A549 treated with RU486 at 1 μM for 4 hours (cell line): ENCODE measurements around the gene MDC1. TPM values are rescaled to one million over a fixed set of nuclear protein-coding genes. Genes with fewer than 3 reads are reported as not detected.

Experiments
- total RNA-seq: library from RNA; stranded (reverse); fragments of 200-300 nt; extraction: Qiagen RNA extraction; gene quantifications from 5 replicates; pipeline ENCODE4 v1.2.3, GENCODE V29; 2022; ENCODE audit warnings: low read depth

The MDC1 gene, protein sequence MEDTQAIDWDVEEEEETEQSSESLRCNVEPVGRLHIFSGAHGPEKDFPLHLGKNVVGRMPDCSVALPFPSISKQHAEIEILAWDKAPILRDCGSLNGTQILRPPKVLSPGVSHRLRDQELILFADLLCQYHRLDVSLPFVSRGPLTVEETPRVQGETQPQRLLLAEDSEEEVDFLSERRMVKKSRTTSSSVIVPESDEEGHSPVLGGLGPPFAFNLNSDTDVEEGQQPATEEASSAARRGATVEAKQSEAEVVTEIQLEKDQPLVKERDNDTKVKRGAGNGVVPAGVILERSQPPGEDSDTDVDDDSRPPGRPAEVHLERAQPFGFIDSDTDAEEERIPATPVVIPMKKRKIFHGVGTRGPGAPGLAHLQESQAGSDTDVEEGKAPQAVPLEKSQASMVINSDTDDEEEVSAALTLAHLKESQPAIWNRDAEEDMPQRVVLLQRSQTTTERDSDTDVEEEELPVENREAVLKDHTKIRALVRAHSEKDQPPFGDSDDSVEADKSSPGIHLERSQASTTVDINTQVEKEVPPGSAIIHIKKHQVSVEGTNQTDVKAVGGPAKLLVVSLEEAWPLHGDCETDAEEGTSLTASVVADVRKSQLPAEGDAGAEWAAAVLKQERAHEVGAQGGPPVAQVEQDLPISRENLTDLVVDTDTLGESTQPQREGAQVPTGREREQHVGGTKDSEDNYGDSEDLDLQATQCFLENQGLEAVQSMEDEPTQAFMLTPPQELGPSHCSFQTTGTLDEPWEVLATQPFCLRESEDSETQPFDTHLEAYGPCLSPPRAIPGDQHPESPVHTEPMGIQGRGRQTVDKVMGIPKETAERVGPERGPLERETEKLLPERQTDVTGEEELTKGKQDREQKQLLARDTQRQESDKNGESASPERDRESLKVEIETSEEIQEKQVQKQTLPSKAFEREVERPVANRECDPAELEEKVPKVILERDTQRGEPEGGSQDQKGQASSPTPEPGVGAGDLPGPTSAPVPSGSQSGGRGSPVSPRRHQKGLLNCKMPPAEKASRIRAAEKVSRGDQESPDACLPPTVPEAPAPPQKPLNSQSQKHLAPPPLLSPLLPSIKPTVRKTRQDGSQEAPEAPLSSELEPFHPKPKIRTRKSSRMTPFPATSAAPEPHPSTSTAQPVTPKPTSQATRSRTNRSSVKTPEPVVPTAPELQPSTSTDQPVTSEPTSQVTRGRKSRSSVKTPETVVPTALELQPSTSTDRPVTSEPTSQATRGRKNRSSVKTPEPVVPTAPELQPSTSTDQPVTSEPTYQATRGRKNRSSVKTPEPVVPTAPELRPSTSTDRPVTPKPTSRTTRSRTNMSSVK (N-terminal part only)
- 14.2 to 22.0 TPM (median 16.7 TPM) in 5 replicates for total RNA-seq

DNA sequence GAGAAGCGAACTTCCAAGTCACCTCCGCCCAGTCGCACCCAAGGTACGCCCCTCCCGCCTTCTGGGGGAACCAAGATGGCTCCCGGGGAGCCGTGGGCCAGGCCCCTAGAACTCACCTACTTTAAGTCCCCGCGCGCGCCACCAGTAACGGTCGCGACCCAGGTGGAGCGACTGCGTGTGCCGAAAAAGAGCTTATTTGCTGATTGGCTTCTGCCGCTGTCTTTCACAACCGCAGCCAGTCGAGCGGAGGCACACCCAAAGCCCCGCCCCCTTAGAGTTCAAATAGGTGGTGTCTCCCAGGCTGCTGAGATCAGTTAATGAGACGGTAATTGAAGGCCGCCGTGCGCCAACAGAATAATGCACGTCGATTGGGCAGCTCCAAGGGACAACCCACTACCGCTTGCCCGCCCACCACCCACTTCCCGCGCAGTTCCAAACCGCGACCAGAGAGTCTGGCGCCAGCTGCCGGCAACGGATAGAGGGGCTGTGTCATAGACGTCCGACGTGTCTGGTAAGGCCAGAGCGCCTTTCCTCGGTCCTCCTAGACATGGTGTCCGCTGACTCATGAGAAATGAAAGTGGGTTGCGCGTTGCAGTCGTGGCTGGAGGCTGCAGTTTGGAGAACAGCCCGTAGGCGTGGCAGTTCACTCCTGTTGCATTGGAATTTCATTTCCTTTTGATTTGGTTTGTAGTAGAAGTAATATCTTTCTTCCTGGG, at the start of gene MDC1:
TSS of gene MDC1 (minus strand) at position 153 of the 716 bp plus-strand sequence. CDS start 2,106 bp downstream, outside the sequence.

DNA sequence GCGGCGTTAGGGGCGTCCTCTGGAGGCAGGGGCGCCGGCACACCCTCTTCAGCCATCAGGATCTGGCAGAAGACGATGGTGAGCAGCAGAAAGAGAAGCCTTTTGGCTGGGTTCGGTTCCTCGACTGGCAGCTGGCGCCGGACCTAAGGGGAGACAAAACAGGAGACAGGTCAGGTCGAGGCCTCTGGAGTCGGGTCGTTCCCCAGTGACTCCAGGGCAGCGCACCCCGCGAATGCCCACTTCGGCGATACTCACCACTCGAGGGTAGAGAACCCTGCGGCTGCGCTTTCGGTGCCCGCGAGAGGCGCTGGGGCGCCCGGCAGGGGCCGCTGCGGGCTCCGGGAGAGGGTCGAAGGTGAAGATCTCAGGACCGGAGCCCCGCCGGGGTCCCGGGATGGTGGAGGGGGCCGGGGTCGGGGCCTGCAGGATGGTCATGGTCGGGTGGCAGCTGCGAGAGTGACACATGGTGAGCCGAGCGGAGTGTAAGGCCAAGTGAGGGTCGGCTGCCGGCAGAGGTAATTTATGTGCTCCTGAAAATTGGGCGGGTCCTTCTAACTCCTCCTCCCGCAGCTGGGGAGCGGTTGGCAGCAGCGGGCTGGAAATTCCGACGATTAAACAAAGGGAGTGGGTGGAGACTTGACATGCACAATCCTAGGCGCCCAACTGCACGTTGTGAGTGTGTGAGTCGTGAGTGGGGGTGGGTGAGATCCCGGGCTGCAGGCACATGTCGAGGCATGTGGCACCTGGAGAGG, 27.1 kb upstream of the MDC1 start, which contains the start of gene IER3:
TSS of gene IER3 (minus strand) at position 494 of the 752 bp plus-strand sequence. CDS start at position 465, 29 bp downstream.

DNA sequence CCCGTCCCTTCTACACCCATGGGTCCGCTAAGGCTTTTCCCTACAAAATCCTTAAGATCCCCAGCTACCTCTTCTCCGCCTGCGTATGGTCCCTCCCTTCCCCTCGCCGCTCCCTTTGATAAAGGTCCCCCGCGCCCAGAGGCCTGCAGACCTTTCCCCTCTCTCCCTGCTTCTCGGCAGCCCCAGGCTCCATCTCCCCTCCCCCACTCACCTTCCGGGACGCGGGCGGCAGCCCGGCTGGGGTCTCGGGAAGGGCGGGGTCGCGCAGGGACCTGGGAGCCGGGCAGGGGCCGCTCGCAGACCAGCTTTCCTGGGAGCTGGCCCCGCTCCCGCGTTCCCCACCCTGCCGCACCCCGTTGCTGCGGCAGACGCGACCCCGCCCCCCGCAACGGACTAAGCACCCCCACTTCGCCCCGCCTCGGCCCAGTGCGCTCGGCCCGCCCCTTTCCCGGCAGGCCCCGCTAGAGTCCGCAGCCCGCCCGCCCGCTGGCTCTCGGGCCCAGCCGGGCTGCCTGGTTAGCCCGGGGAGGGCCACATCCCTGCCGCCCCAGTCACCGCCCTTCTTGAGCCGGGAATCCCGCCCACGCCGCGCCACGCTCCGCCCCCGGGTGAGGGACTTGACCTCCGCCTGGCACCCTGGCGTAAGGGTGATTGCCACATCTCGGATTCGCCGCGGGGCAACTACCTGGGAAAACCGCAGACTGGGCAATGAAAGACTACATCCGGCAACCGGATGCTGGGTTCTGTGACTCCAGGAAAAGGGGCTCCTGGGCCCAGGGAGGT, 25.4 kb upstream of the MDC1 start, which contains the start of gene FLOT1:
TSS of gene FLOT1 (minus strand) at position 372 of the 783 bp plus-strand sequence. CDS start 498 bp downstream, outside the sequence.

DNA sequence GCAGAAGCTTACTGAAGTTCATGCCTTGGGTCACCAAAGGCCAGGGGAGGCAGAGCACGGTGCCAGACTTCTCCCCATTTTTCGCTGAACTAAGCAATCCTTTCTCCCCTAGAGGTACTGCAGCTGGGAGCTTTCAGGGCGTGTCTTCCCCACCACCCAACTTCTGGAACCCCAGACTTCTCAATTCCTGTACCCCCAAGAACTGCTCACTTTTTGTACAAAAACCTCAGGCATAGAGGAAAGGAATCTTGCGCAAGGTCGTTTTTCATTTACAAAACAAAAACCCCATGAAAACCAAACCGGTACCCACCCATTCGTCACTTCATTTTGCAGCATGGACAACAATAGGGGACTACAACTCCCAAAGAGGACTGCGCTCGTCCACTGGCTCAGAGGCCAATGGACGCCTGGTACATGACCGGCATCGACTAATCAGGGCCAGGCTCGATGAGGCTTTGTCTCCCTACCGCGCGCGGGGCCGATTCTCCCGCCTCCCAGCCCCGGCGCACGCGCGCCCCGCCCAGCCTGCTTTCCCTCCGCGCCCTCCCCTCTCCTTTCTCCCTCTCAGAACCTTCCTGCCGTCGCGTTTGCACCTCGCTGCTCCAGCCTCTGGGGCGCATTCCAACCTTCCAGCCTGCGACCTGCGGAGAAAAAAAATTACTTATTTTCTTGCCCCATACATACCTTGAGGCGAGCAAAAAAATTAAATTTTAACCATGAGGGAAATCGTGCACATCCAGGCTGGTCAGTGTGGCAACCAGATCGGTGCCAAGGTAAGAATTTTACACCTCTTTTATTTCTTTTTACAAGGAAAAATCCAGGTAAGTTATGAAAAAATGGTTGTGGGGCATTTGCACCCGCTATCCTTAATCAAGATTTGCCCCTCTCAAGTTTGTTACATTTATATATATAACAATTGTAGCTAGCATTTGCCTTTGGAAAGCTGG, 3.0 kb upstream of the MDC1 start, which contains the start of gene TUBB:
TSS of gene TUBB (plus strand) at position 562 of the 947 bp plus-strand sequence. CDS start at position 717, 155 bp downstream.

DNA sequence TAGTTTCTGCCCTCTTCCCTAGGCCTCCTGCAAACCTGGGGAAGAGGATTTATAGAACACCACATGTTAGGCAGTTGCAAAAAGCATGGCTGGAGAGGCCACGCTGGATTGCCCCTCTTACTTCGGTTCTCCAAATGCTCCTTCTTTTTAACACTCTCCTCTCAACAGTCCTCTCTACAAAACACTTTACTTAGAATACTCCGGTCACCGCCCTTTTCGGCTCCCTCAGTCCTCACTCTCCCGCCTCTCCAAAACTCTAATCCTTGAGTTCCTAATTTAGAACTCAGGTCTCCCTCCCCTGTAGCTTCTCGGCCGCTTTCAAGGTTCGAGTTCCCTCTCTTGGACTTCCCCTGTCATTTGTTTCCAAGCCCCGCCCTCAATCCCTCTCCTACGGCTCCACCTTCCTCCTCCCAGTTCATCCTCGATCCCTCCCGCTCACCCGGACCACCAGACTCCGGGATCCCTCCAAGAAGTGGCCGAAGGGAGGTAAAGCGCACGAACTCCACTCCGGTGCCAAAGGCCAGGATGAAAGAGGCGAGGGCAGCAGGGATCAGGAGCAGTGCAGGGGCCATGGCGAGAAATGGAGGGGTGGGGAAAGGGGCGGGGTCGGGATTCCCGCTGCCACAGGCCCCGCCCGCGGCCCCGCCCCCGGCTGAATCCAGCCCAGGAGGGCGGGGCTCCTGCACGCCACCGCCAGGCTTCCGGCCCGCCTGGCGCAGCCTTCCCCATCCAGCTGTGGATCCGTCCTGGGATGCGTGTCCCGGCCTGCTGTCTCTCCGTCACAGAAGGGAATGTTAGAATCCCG, 26.5 kb downstream of the MDC1 start, which contains the start of gene NRM:
TSS of gene NRM (minus strand) at position 582 of the 805 bp plus-strand sequence. CDS start at position 572, 10 bp downstream.

DNA sequence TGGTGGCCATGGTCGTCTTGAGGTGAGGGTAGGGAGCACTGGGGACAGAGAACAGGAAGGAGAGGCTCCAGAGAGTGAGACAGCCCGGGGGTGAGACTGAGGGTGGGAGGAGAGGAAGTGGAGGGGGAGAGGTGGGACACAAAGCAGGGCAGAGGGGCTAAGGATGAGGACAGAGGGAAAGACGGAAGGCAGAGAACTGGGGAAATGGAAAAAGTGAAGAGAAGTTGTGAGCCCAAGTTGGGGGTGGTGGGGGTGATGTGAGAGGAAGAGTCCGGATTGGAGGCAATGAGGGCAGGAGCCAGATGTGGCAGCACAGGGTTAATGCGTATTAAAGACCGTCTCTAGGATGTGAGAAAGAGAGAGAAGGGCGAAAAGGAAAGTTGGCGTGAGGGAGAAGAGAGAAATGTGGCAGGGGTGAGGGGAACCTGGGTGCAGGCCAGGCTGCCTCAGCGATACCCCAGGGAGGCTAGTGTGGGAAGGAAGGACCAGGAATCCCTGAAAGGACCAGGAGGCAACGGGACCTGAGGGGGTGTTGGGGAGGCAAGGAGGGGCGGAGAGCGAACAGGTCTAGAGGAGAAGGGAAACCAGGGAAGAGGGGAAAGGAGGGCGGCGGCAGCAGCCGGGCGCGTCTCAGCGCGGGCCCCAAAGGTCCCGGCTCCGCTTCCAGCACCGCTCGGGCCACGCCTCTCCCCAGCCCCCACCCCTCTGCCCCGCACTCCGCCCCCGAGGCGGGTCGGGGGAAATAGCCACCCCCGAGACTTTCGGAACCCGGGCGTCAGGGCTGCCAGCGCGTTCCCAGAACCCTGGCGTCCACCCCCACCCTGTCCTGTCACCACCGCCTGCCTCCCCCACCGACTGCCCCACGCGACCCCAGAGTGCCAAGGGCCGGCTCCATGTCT, 30.8 kb downstream of the MDC1 start, which contains the start of gene PPP1R18:
TSS of gene PPP1R18 (minus strand) at position 637 of the 899 bp plus-strand sequence. CDS start at position 10, 627 bp downstream.

DNA sequence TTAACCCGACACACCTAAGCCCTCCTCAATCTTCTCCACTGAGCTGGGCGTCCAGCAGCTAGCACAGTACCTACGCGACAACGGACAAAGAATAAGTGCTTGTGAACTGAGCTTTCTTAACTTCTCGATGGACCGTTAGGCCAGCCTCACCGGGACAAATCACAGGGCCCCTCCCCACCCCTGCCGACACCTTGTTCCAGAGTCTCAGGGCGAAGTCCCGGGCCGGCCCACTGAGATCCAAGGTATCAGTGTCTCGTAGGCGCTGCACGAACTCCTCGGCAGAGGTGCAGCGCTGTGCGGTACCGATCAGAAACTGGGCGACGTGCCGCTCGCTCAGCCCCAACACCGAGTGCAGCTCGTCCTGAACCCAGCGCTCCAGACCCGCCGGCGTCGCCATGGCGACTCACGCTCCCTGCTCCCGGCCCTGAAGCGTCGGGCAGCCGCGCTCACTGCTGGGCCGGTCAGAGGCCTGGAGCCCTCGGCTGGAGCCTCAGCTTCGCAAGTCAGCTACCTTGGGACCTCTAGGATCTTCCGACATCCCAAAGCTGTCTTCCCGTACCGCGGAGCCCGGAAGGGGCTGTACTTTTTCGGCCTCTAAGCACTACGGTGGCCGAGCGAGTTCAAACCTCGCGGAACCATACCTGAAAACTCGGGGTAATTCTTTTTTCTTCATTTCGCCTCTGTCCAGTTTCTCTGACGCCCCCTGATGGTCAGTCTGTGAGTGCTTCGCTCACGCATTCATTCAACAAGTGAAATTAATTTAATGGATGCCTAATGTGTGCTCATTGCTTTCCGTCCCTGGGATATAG, 44.4 kb downstream of the MDC1 start, which contains the start of gene DHX16:
TSS of gene DHX16 (minus strand) at position 562 of the 809 bp plus-strand sequence. CDS start at position 397, 165 bp downstream.

Other genes with a start within 250 kb of the MDC1 start
- 58.6 to 72.1 TPM (median 61.5 TPM) in 5 replicates for gene HLA-E, start 227.8 kb downstream of the MDC1 start, total RNA-seq
- gene GNL1, start 160.8 kb downstream of the MDC1 start, total RNA-seq: 28.9 to 34.7 TPM (median 33.7 TPM) in 5 replicates
- 15.1 to 17.6 TPM (median 16.6 TPM) in 5 replicates for gene PRR3, start 160.0 kb downstream of the MDC1 start, total RNA-seq
- gene ABCF1, start 145.8 kb downstream of the MDC1 start, total RNA-seq: 49.8 to 66.6 TPM (median 57.8 TPM) in 5 replicates
- 28.5 to 44.3 TPM (median 30.3 TPM) in 5 replicates for gene PPP1R10, start 100.0 kb downstream of the MDC1 start, total RNA-seq
- 67.0 to 111 TPM (median 71.7 TPM) in 5 replicates for gene MRPS18B, start 99.4 kb downstream of the MDC1 start, total RNA-seq
- gene ATAT1, start 90.4 kb downstream of the MDC1 start, total RNA-seq: 5.0 to 6.1 TPM (median 5.8 TPM) in 5 replicates
- gene C6orf136, start 70.1 kb downstream of the MDC1 start, total RNA-seq: 11.2 to 14.0 TPM (median 12.9 TPM) in 5 replicates
- gene DHX16, start 44.3 kb downstream of the MDC1 start, total RNA-seq: 26.8 to 31.1 TPM (median 28.9 TPM) in 5 replicates
- 43.3 to 50.2 TPM (median 44.3 TPM) in 5 replicates for gene PPP1R18, start 30.6 kb downstream of the MDC1 start, total RNA-seq
- gene NRM, start 26.3 kb downstream of the MDC1 start, total RNA-seq: 21.9 to 32.3 TPM (median 27.8 TPM) in 5 replicates
- gene TUBB, start 3.1 kb upstream of the MDC1 start, total RNA-seq: 783 to 980 TPM (median 907 TPM) in 5 replicates
- gene FLOT1, start 25.4 kb upstream of the MDC1 start, total RNA-seq: 74.8 to 92.4 TPM (median 91.3 TPM) in 5 replicates
- gene IER3, start 27.3 kb upstream of the MDC1 start, total RNA-seq: 97.7 to 162 TPM (median 152 TPM) in 5 replicates
- gene DDR1, start 167.2 kb upstream of the MDC1 start, total RNA-seq: 42.6 to 57.5 TPM (median 51.4 TPM) in 5 replicates
- gene GTF2H4, start 190.9 kb upstream of the MDC1 start, total RNA-seq: 14.8 to 23.5 TPM (median 19.2 TPM) in 5 replicates
- 9.1 to 11.7 TPM (median 11.2 TPM) in 5 replicates for gene VARS2, start 197.0 kb upstream of the MDC1 start, total RNA-seq
- not detected in 5 replicates for gene SFTA2, start 214.9 kb upstream of the MDC1 start, total RNA-seq
- 0.01 to 0.05 TPM (median 0.02 TPM) in 3 of 5 replicates, not detected in the others for gene MUCL3, start 223.7 kb upstream of the MDC1 start, total RNA-seq